ENCODE results near the gene RSRC2.
"Not testable (repeated sequence)": the region's sequence is repeated elsewhere in the genome, so short reads cannot be mapped to it uniquely, and the experiment has no call there.

The RSRC2 gene

DNA sequence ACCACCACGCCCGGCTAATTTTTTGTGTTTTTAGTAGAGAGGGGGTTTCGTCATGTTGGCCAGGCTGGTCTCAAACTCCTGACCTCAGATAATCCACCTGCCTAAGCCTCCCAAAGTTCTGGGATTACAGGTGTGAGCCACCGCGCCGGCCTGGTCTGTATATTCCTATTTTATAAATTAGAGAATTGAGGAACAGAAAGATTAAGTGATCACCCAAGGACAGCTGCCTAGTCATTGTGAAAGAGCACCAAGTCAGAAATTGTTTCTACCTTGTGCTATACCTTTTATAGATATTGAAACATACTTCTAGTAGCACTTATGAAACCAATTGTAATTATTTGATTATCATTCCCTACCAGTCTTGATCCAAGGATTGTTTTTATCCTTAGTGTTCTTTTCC is 2.3 kb upstream of the RSRC2 start:
- H3K27ac Mint-ChIP-seq: no peak overlapping the region
- no peaks in the 10 kb centered on the region for H3K9me3 Mint-ChIP-seq
- H3K4me3 Mint-ChIP-seq: no peak overlapping the region
- no peaks in the 10 kb centered on the region for H3K27me3 Mint-ChIP-seq
- CTCF ChIA-PET: interaction anchor here (0.8 kb wide), 1 partner anchor 84 kb away, joined by 3 read pairs; no protein-coding TSS in a partner anchor
- H3K4me1 Mint-ChIP-seq: peaks cover 15% of the 10 kb centered on the region
- no peak for DNase-seq
- H3K36me3 Mint-ChIP-seq: peaks cover 27% of the 10 kb centered on the region

DNA sequence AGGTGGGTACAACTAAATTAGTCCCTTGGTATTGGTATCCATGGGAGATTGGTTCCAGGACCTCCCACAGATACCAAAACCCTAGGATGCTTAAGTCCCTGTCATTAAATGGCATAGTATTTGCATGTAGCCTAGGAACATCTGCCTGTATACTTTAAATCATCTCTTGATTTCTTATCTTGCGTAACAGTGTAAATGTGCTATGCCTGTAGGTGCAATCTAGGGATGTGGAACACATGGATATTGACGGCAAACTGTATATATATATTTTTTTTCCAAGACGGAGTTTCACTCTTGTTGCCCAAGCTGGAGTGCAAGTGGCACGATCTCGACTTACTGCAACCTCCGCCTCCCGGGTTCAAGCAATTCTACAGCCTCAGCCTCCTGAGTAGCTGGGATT is 1.8 kb upstream of the RSRC2 start:
- H3K36me3 Mint-ChIP-seq: peaks cover 30% of the 10 kb centered on the region
- no peak overlapping the region for H3K27ac Mint-ChIP-seq
- peaks cover 19% of the 10 kb centered on the region for H3K4me1 Mint-ChIP-seq
- no peaks in the 10 kb centered on the region for H3K9me3 Mint-ChIP-seq
- DNase-seq: no peak
- CTCF ChIA-PET: no interaction called here
- H3K4me3 Mint-ChIP-seq: no peak overlapping the region
- H3K27me3 Mint-ChIP-seq: no peaks in the 10 kb centered on the region

DNA sequence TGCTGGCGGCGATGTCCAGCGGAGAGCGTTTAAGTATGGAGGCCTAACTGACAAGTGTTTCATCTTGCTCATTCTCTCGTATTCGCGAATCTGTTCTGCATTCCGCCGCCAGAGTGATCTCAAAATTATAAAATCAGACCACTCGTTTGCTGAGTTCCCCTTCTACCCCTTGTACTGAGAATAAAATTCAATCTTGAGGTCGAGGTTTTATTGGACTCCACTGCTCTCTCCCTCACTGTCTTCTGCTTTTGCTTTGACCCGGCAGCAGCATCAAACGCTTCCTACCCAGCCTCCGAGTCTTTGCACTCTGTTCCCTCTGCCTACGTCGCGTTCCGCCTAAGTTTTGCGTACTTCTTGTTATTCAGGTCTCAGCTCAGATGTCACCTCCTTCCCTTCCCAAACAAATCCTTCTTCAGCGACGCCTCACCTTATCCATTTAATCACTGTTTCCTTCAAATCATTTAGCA is 775 bp upstream of the RSRC2 start:
- Mint-ChIP-seq H3K27me3 (no peaks in the 10 kb centered on the region), H3K4me1 (peaks cover 28% of the 10 kb centered on the region), H3K27ac (no peak overlapping the region), H3K4me3 (no peak overlapping the region), H3K9me3 (no peaks in the 10 kb centered on the region), H3K36me3 (peaks cover 35% of the 10 kb centered on the region)
- DNase-seq: peak; percentile 59
- CTCF ChIA-PET: no interaction called here

DNA sequence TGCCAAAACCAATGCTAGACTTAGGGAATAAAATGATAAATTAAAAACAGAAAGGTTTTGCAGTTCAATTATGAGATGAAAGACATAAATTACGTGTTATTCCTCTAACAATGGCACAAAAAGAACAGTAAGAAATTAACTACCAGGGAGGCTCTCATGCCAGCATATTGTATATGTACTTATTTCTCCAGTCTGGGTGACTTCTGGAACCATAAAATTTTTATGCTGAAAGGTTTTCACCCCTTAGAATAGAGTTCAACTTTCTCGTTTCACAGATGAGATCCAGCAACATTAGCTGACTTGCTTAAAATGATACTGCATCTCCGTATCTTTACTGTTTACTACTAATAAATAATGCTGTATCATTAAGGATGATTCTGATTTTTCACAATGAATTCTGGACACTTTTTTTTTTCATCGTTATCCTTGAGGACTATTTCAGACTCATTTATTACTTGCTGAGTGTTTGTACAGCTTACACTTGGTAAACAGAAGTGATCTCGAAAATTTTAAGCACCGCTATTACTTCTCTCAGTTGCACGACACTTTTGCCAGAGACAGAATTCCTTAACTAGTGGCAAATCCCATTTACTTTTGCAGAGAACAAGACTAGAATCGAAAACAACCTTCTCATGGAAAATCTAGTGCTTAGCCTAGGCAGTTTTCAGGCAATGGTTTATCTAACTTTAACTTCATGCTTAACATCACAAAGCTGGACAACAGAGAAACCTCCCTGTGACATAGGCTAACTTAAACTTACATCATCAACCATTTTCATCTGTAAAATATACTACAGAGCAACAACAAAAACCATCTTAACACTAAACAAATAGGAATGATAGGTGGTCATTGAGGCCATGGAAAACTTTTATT is 2.7 kb downstream of the RSRC2 start:
- H3K9me3 Mint-ChIP-seq: no peaks in the 10 kb centered on the region
- CTCF ChIA-PET: no interaction called here
- peak overlapping the region; percentile 20 for H3K27ac Mint-ChIP-seq
- no peak overlapping the region for H3K4me3 Mint-ChIP-seq
- peaks cover 52% of the 10 kb centered on the region for H3K36me3 Mint-ChIP-seq
- no peak for DNase-seq
- H3K27me3 Mint-ChIP-seq: no peaks in the 10 kb centered on the region
- H3K4me1 Mint-ChIP-seq: peaks cover 50% of the 10 kb centered on the region

DNA sequence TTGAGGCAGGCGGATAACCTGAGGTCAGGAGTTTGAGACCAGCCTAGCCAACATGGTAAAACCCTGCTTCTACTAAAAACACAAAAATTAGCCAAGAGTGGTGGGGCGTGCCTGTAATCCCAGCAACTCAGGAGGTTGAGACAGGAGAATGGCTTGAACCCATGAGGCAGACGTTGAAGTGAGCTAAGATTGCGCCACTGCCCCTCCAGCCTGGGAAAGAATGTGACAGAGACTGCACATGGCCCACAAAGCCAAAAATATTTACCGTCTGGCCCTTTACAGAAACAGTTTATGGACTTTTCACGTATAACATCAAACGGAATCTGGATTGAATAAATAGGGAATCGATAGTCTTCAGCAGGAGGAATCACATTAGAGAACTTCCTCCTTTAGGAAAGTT is 3.5 kb downstream of the RSRC2 start:
- Mint-ChIP-seq H3K4me1 (peaks cover 55% of the 10 kb centered on the region), H3K27me3 (no peaks in the 10 kb centered on the region), H3K27ac (peak overlapping the region; percentile 53), H3K36me3 (peaks cover 59% of the 10 kb centered on the region), H3K4me3 (no peak overlapping the region), H3K9me3 (no peaks in the 10 kb centered on the region)
- CTCF ChIA-PET: no interaction called here
- no peak for DNase-seq

- peaks cover 60% of the 10 kb centered on the region for H3K4me1 Mint-ChIP-seq
- no peak overlapping the region for H3K4me3 Mint-ChIP-seq
- CTCF ChIA-PET: interaction anchor here (2.3 kb wide), 1 partner anchor 10 kb away, joined by 7 read pairs; no protein-coding TSS in a partner anchor
- peaks cover 76% of the 10 kb centered on the region for H3K36me3 Mint-ChIP-seq
- H3K27ac Mint-ChIP-seq: no peak overlapping the region
- H3K9me3 Mint-ChIP-seq: no peaks in the 10 kb centered on the region
- H3K27me3 Mint-ChIP-seq: no peaks in the 10 kb centered on the region
- no peak for DNase-seq
Observed at GRCh38 chr12:122520676-122521075, 6.1 kb downstream of the RSRC2 start.

- Mint-ChIP-seq H3K9me3 (no peaks in the 10 kb centered on the region), H3K4me1 (peaks cover 52% of the 10 kb centered on the region), H3K27ac (no peak overlapping the region), H3K36me3 (peaks cover 78% of the 10 kb centered on the region), H3K27me3 (no peaks in the 10 kb centered on the region), H3K4me3 (no peak overlapping the region)
- no peak for DNase-seq
- CTCF ChIA-PET: interaction anchor here (1.1 to 2.3 kb wide), 2 partner anchors 9 to 18 kb away, joined by 4 to 7 read pairs; partner anchors contain the start of gene ZCCHC8
Observed at GRCh38 chr12:122519418-122519817, 7.3 kb downstream of the RSRC2 start.

GRCh38 chr12:122518908-122519307 is 7.8 kb downstream of the RSRC2 start:
- Mint-ChIP-seq H3K27me3 (no peaks in the 10 kb centered on the region), H3K9me3 (no peaks in the 10 kb centered on the region), H3K4me1 (peaks cover 47% of the 10 kb centered on the region), H3K4me3 (no peak overlapping the region), H3K36me3 (peaks cover 76% of the 10 kb centered on the region), H3K27ac (no peak overlapping the region)
- CTCF ChIA-PET: interaction anchor here (1.1 to 2.3 kb wide), 2 partner anchors 8 to 18 kb away, joined by 4 to 7 read pairs; partner anchors contain the start of gene ZCCHC8
- DNase-seq: no peak

DNA sequence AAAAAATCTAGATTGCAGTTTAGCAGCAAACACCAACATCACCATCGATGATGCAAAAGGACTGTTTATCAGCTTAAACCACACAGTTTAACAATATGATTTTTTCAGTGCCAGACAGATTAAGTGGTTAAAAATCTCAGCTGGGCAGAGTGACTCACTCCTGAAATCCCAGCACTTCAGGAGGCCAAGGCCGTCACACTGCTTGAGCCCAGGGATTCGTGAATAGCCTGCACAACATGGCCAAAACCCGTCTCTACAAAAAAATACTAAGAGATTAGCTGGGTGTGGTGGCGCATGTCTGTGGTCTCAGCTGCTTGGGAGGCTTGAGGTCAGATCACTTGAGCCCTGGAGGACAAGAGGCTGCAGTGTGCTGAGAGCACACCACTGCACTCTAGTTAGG is 8.9 kb downstream of the RSRC2 start:
- Mint-ChIP-seq H3K27me3 (no peaks in the 10 kb centered on the region), H3K4me1 (peaks cover 37% of the 10 kb centered on the region), H3K27ac (no peak overlapping the region), H3K36me3 (peaks cover 74% of the 10 kb centered on the region), H3K9me3 (no peaks in the 10 kb centered on the region), H3K4me3 (no peak overlapping the region)
- CTCF ChIA-PET: no interaction called here
- no peak for DNase-seq

DNA sequence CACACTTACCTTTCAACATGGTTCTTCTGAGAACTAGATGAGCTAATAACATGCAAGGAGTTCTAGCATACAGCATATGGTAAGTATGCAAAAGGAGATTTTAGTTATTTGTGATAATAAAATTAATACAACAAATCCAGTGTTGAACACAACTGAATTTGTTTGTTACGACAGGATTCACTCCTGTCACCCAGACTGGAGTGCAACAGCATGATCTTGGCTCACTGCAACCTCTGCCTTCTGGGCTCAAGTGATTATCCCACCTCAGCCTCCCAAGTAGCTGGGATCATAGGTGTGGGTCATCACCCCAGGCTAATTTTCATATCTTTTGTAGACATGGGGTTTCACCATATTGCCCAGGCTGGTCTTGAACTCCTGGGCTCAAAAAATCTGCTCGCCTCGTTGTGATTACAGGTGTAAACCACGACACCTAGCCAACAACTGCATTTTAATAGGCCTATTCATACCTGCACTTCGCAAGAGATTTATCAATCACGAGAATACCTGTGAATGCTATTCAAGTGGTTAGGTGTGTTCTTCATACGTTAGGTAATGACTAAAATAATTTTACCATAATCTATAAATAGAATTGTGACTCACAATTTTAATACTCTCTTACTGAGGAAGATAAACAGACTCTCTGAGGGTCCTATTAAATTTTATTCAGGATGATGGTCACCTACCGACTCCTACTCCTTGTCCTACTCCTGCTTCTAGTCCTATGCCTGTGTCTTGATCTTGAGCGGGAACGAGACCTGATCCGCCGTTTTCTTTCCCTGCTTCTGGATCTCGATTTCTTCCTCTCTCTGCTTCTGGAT is 10.0 kb downstream of the RSRC2 start:
- H3K4me3 Mint-ChIP-seq: no peak overlapping the region
- no peaks in the 10 kb centered on the region for H3K27me3 Mint-ChIP-seq
- H3K4me1 Mint-ChIP-seq: peaks cover 31% of the 10 kb centered on the region
- no peak for DNase-seq
- H3K27ac Mint-ChIP-seq: no peak overlapping the region
- H3K9me3 Mint-ChIP-seq: no peaks in the 10 kb centered on the region
- peaks cover 75% of the 10 kb centered on the region for H3K36me3 Mint-ChIP-seq
- CTCF ChIA-PET: no interaction called here

DNA sequence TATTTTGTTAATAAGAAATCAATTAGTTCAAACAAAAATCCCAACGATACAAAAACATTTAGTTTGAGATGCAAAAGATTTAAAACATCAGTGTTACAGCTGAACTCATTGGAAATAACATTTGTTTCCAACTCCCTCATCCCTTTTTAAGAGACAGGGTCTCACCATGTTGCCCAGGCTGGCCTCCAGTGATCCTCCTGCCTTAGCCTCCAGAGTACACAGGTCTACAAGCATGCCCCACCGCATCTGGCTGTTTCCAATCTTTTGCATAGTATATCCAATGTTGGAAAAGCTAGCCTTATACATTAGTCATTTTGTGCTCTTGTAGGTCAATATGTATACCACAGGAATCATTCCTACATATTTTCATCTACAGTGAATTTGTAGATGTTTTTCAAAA is 11.5 kb downstream of the RSRC2 start:
- peaks cover 70% of the 10 kb centered on the region for H3K36me3 Mint-ChIP-seq
- peaks cover 21% of the 10 kb centered on the region for H3K4me1 Mint-ChIP-seq
- CTCF ChIA-PET: no interaction called here
- no peak overlapping the region for H3K27ac Mint-ChIP-seq
- no peak for DNase-seq
- no peak overlapping the region for H3K4me3 Mint-ChIP-seq
- no peaks in the 10 kb centered on the region for H3K9me3 Mint-ChIP-seq
- H3K27me3 Mint-ChIP-seq: no peaks in the 10 kb centered on the region

DNA sequence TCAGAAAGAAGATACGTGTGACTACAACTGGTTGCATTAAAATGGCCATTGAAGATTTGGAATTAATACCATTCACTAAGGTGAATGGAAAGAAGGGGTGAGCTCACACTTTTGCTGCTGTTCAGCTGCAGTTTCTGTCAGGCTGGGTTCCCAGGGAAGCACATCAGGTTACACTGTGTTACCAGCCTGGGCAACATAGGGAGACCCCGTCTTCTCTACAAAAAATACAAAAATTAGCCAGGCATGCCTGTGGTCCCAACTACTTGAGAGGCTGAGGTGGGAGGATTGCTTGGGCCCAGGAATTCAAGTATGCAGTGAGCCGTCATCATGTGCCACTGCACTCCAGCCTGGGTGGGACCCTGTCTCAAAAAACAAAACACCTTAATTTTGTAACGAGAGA is 13.1 kb downstream of the RSRC2 start:
- no peaks in the 10 kb centered on the region for H3K9me3 Mint-ChIP-seq
- DNase-seq: no peak
- CTCF ChIA-PET: no interaction called here
- H3K4me1 Mint-ChIP-seq: peaks cover 10% of the 10 kb centered on the region
- no peak overlapping the region for H3K4me3 Mint-ChIP-seq
- no peaks in the 10 kb centered on the region for H3K27me3 Mint-ChIP-seq
- peaks cover 66% of the 10 kb centered on the region for H3K36me3 Mint-ChIP-seq
- H3K27ac Mint-ChIP-seq: no peak overlapping the region

DNA sequence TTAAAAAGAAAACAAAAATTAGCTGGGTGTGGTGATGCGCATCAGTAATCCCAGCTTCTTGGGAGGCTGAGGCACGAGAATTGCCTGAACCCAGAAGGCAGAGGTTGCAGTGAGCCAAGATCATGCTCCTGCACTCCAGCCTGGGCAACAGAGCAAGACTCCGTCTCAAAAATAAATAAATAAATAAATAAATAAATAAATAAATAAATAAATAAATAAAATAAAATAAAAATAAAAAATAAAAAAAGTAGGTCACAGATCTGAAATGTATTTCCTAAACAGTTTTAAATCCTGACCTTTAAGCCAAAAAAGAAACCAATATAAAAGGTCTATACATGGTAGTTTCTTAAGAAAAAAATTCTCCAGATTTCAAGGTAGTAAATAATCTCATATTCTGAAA is 13.7 kb downstream of the RSRC2 start:
- H3K4me1 Mint-ChIP-seq, H3K4me3 Mint-ChIP-seq, H3K9me3 Mint-ChIP-seq, H3K27me3 Mint-ChIP-seq, DNase-seq, H3K27ac Mint-ChIP-seq: not testable (repeated sequence)
- peaks cover 65% of the 10 kb centered on the region for H3K36me3 Mint-ChIP-seq
- CTCF ChIA-PET: interaction anchor here (1.2 kb wide), 1 partner anchor 26 kb away, joined by 3 read pairs; no protein-coding TSS in a partner anchor

DNA sequence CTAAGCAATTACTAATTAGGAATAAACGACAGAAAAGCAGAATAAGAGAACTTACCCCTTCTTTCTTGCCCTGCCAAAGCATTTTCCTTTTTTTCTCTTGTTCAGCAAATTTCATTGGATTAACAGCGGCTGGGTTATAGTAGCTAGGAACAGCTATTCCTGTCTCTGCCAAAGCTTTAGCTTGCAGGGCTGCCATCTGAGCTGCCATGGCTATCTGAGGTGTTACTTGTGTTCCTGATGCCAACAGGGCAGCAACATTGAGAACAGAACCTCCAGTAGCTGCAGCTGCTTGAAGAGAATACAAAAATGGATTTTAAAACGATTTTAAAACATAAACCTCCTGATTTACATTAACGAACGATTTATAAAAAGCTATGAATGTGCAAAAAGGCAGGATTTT is 18.6 kb downstream of the RSRC2 start:
- peaks cover 57% of the 10 kb centered on the region for H3K36me3 Mint-ChIP-seq
- CTCF ChIA-PET: no interaction called here
- H3K27ac Mint-ChIP-seq: no peak overlapping the region
- no peak overlapping the region for H3K4me3 Mint-ChIP-seq
- no peak for DNase-seq
- peaks cover 6% of the 10 kb centered on the region for H3K4me1 Mint-ChIP-seq
- H3K9me3 Mint-ChIP-seq: no peaks in the 10 kb centered on the region
- no peaks in the 10 kb centered on the region for H3K27me3 Mint-ChIP-seq

All from activated naive CD4-positive, alpha-beta T cell treated with anti-CD3 and anti-CD28 coated beads, Interleukin-2, amount 10 ng/mL, durations not matched to agents 7 days and 5 days (primary cell).